ENCODE results near the gene TLE4. TPM values are rescaled to one million over a fixed set of nuclear protein-coding genes. Genes with fewer than 3 reads are reported as not detected.
"Not testable (repeated sequence)": the region's sequence is repeated elsewhere in the genome, so short reads cannot be mapped to it uniquely, and the experiment has no call there.

Gene TLE4
- total RNA-seq, 1 donor from 2014 or later = 10.3 TPM

GRCh38 chr9:79604921-79605562 lies 33.3 kb downstream of the TLE4 start:
- Histone ChIP-seq H3K4me3 (no peak overlapping the region), H3K36me3 (peaks cover 9% of the 10 kb centered on the region), H3K4me1 (peaks cover 6% of the 10 kb centered on the region), H3K27ac (replicated peaks) (no peak overlapping the region), H3K27me3 (ENCODE audit: low read depth) (no peaks in the 10 kb centered on the region), H3K9me3 (replicated peaks) (peaks cover 27% of the 10 kb centered on the region)
- no peak for TF ChIP-seq CTCF (IDR thresholded peaks at IDR 0.05; ENCODE audit: borderline replicate concordance)
- no peak for DNase-seq
- intact Hi-C loops (cut with micrococcal nuclease) = no loop called here

- H3K4me3 ChIP-seq; DNase-seq; H3K36me3 ChIP-seq; H3K27me3 ChIP-seq (ENCODE audit: low read depth); H3K27ac ChIP-seq (replicated peaks); intact Hi-C loops (cut with micrococcal nuclease): not testable (repeated sequence)
- peaks cover 14% of the 10 kb centered on the region for H3K4me1 ChIP-seq
- peaks cover 26% of the 10 kb centered on the region for H3K9me3 ChIP-seq (replicated peaks)
Observed at GRCh38 chr9:79606529-79606928, 34.8 kb downstream of the TLE4 start.

- TF ChIP-seq CTCF (IDR thresholded peaks at IDR 0.05; ENCODE audit: borderline replicate concordance) = no peak
- H3K4me1 ChIP-seq = peaks cover 27% of the 10 kb centered on the region
- H3K27ac ChIP-seq (replicated peaks) = no peak overlapping the region
- no peak overlapping the region for H3K4me3 ChIP-seq
- no peaks in the 10 kb centered on the region for H3K36me3 ChIP-seq
- intact Hi-C loops (cut with micrococcal nuclease) = no loop called here
- H3K9me3 ChIP-seq (replicated peaks) = peaks cover 14% of the 10 kb centered on the region
- DNase-seq = no peak
- no peaks in the 10 kb centered on the region for H3K27me3 ChIP-seq (ENCODE audit: low read depth)
Observed at GRCh38 chr9:79609468-79610018, 37.8 kb downstream of the TLE4 start.

GRCh38 chr9:79610019-79610631 lies 38.4 kb downstream of the TLE4 start:
- no peak for TF ChIP-seq CTCF (IDR thresholded peaks at IDR 0.05; ENCODE audit: borderline replicate concordance)
- Histone ChIP-seq H3K4me3 (no peak overlapping the region), H3K9me3 (replicated peaks) (peaks cover 14% of the 10 kb centered on the region), H3K27ac (replicated peaks) (no peak overlapping the region), H3K27me3 (ENCODE audit: low read depth) (no peaks in the 10 kb centered on the region), H3K4me1 (peaks cover 30% of the 10 kb centered on the region), H3K36me3 (no peaks in the 10 kb centered on the region)
- intact Hi-C loops (cut with micrococcal nuclease) = no loop called here
- no peak for DNase-seq

- DNase-seq = no peak
- Histone ChIP-seq H3K36me3 (no peaks in the 10 kb centered on the region), H3K9me3 (replicated peaks) (peaks cover 14% of the 10 kb centered on the region), H3K4me1 (peaks cover 33% of the 10 kb centered on the region), H3K4me3 (no peak overlapping the region), H3K27ac (replicated peaks) (peak overlapping the region; percentile 30), H3K27me3 (ENCODE audit: low read depth) (no peaks in the 10 kb centered on the region)
- TF ChIP-seq CTCF (IDR thresholded peaks at IDR 0.05; ENCODE audit: borderline replicate concordance) = no peak
- intact Hi-C loops (cut with micrococcal nuclease) = no loop called here
Observed at GRCh38 chr9:79610791-79611614, 39.2 kb downstream of the TLE4 start.

Data from left ventricle myocardium inferior (tissue), 1 donor.